Measurements from ENCODE around the gene GADD45G.

DNA sequence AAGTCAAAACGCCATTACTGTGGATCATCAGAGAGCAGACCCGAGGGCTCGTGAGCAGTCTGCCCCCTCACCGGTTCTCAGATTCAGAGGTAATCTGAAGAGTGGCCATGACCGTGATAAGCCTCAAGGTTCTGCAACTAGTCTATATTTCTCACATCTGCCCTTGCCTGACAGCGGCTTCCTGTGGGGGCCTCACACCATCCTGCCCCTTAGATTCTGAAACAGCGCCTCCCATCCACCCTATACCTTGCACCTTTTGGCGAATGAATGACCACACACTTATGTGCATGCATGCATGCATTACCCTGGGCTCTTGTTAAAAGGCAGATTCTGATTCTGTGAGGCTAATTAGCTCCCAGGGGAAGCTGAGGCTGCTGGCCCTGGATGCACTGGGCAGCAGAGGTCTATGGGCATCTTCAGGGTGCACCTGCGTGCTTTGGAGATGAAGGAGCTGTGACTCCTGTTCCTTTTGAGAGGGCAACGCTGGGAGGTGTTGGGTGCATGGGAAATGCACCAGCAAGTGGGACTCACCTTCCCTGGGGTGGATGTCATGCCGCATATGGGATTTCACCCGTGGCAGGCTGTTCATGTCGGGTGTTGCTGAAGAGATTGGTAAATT, 7.8 kb upstream of the GADD45G start:
- no peak for TF ChIP-seq EP300 (IDR thresholded peaks at IDR 0.05)
- TF ChIP-seq CTCF (IDR thresholded peaks at IDR 0.05), result no peak
- no peak for TF ChIP-seq POLR2AphosphoS5 (IDR thresholded peaks at IDR 0.05)

All from sigmoid colon (tissue), 4 donors.